ENCODE measurements around the gene CAPN8. TPM values are rescaled to one million over a fixed set of nuclear protein-coding genes. Genes with fewer than 3 reads are reported as not detected.
A peak's percentile ranks its signal among the peaks of the same experiment; 100 is the strongest.

CAPN8 gene
- total RNA-seq, 2 experiments from 2014 or later = not detected

- ATAC-seq = no peak
- peaks cover 40% of the 10 kb centered on the region for H3K4me1 Mint-ChIP-seq
- no peak overlapping the region for H3K4me3 Mint-ChIP-seq
- no peaks in the 10 kb centered on the region for H3K36me3 Mint-ChIP-seq (ENCODE audit: low read depth)
- H3K27ac Mint-ChIP-seq = no peak overlapping the region
- intact Hi-C loops (cut with DNase I, micrococcal nuclease) = no loop called here
- no peaks in the 10 kb centered on the region for H3K27me3 Mint-ChIP-seq
- ChIA-PET CTCF (interaction anchor here (0.8 to 3.5 kb wide), 4 partner anchors 11 to 361 kb away, joined by 3 to 22 read pairs (median 7); no protein-coding TSS in a partner anchor), POLR2A (no interaction called here)
- no peaks in the 10 kb centered on the region for H3K9me3 Mint-ChIP-seq (ENCODE audit: low read depth)
- no peak for DNase-seq
Observed at GRCh38 chr1:223709598-223709997, 44.1 kb upstream of the CAPN8 start.

- no peaks in the 10 kb centered on the region for H3K9me3 Mint-ChIP-seq (ENCODE audit: low read depth)
- no peaks in the 10 kb centered on the region for H3K27me3 Mint-ChIP-seq
- H3K4me3 Mint-ChIP-seq = no peak overlapping the region
- intact Hi-C loops (cut with DNase I, micrococcal nuclease) = no loop called here
- ATAC-seq (no peak), DNase-seq (no peak)
- peaks cover 34% of the 10 kb centered on the region for H3K4me1 Mint-ChIP-seq
- ChIA-PET POLR2A (no interaction called here), CTCF (interaction anchor here (0.8 to 3.5 kb wide), 4 partner anchors 10 to 360 kb away, joined by 3 to 22 read pairs (median 7); no protein-coding TSS in a partner anchor)
- peak overlapping the region; percentile 20 for H3K27ac Mint-ChIP-seq
- H3K36me3 Mint-ChIP-seq (ENCODE audit: low read depth) = no peaks in the 10 kb centered on the region
Observed at GRCh38 chr1:223708651-223709268, 43.3 kb upstream of the CAPN8 start.

GRCh38 chr1:223708001-223708359 lies 42.5 kb upstream of the CAPN8 start:
- no peaks in the 10 kb centered on the region for H3K27me3 Mint-ChIP-seq
- no peak overlapping the region for H3K27ac Mint-ChIP-seq
- ATAC-seq (no peak), DNase-seq (no peak)
- no peak overlapping the region for H3K4me3 Mint-ChIP-seq
- H3K9me3 Mint-ChIP-seq (ENCODE audit: low read depth) = no peaks in the 10 kb centered on the region
- intact Hi-C loops (cut with DNase I, micrococcal nuclease) = no loop called here
- H3K4me1 Mint-ChIP-seq = peaks cover 35% of the 10 kb centered on the region
- no peaks in the 10 kb centered on the region for H3K36me3 Mint-ChIP-seq (ENCODE audit: low read depth)
- ChIA-PET CTCF (interaction anchor here (1.0 to 3.5 kb wide), 4 partner anchors 9 to 137 kb away, joined by 3 to 22 read pairs (median 7); no protein-coding TSS in a partner anchor), POLR2A (no interaction called here)

DNA sequence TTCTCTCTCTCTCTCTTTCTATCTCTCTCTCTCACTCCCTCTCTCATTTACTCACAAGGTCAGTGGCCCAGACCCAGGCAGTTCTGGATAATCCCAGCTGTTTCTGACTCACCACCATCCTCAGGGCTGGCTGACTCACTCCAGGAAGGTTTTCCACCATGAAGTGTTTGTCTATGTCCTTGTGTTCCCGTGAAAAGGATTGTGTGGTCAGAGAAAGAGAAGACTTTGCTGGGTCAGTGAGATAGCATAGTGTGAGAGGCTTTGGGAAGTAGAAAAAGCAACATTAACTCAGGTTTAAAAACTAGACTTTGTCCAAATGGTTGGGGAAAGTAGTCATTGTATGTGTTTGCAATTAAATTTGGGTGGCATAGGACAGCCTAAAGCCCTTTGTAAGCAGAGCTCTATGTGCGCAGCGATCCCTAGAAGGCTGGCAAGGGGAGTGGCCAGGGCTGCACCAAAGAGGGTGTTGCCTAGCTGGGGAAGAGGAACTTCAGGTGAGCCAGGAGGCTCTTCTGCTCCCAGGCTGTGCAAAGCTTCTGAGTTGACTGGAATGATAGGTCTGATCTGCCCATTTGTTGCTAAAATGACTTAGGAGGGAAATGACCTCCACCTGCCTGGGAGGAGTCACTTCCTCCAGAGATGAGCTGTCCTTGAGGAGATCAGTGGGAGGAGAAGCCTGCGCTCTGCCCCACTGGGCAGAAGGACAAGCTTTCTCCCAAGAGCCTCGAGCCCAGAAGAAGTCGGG lies 41.9 kb upstream of the CAPN8 start:
- ATAC-seq (peak; percentile 50), DNase-seq (peak; percentile 49)
- CTCF ChIA-PET = interaction anchor here (1.0 to 3.5 kb wide), 4 partner anchors 8 to 138 kb away, joined by 3 to 22 read pairs (median 7); no protein-coding TSS in a partner anchor
- intact Hi-C loops (cut with DNase I, micrococcal nuclease) = no loop called here
- Mint-ChIP-seq H3K4me1 (peaks cover 39% of the 10 kb centered on the region), H3K27me3 (no peaks in the 10 kb centered on the region), H3K9me3 (ENCODE audit: low read depth) (no peaks in the 10 kb centered on the region), H3K27ac (no peak overlapping the region), H3K36me3 (ENCODE audit: low read depth) (no peaks in the 10 kb centered on the region), H3K4me3 (no peak overlapping the region)
- POLR2A ChIA-PET = no interaction called here

DNA sequence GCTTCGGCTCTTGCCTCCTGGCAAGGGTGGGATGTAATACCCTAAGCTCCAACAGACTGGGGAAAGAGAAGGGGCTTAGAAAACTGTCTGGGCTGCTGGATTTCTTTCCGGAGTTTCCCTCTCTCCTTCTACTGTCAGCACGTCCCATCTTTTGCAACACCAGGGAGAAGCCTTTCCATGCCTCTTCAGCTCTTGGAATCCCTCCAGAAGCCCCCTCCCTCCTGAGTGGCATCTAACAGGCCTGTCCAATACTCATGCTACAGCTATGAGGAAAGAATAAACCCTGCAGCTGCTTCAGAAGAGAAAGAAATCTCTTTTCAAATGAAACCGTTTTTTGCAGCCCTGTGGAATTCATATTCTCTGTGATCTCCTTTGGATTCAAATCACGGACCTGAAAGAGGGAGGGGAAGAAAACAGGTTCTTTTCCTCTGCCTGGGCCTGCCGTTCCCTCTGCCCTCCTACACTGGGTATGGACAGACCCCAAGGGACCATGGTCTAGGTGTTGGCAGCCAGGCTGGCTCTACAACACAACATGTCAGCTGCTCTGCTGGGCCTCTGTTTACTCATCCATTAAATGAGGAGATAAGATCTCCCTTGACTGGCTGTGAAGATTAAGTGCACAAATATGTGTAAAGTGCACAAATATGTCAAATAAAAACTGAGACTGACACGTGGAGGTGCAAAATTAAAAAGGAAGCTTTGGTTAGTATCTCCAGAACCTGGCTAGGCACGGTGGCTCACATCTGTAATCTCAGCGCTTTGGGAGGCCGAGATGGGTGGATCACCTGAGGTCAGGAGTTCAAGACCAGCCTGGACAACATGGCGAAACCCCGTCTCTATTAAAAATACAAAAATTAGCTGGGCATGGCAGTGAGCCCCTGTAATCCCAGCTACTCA lies 40.8 kb upstream of the CAPN8 start:
- Mint-ChIP-seq H3K27me3 (no peaks in the 10 kb centered on the region), H3K4me1 (peaks cover 43% of the 10 kb centered on the region), H3K9me3 (ENCODE audit: low read depth) (no peaks in the 10 kb centered on the region), H3K27ac (no peak overlapping the region), H3K4me3 (no peak overlapping the region), H3K36me3 (ENCODE audit: low read depth) (no peaks in the 10 kb centered on the region)
- CTCF ChIA-PET = interaction anchor here (0.6 to 3.5 kb wide), 7 partner anchors 7 to 137 kb away, joined by 3 to 22 read pairs (median 3); no protein-coding TSS in a partner anchor
- ATAC-seq (no peak), DNase-seq (no peak)
- POLR2A ChIA-PET = no interaction called here
- intact Hi-C loops (cut with DNase I, micrococcal nuclease) = no loop called here

GRCh38 chr1:223704921-223705878 lies 39.7 kb upstream of the CAPN8 start:
- ATAC-seq (no peak), DNase-seq (no peak)
- Mint-ChIP-seq H3K4me1 (peaks cover 47% of the 10 kb centered on the region), H3K27me3 (no peaks in the 10 kb centered on the region), H3K9me3 (ENCODE audit: low read depth) (no peaks in the 10 kb centered on the region), H3K4me3 (no peak overlapping the region), H3K27ac (no peak overlapping the region), H3K36me3 (ENCODE audit: low read depth) (no peaks in the 10 kb centered on the region)
- POLR2A ChIA-PET = interaction anchor here (0.5 kb wide), 1 partner anchor 770 kb away, joined by 5 read pairs; no protein-coding TSS in a partner anchor
- CTCF ChIA-PET = interaction anchor here (0.6 to 0.9 kb wide), 3 partner anchors 15 to 96 kb away, joined by 3 read pairs; no protein-coding TSS in a partner anchor
- intact Hi-C loops (cut with DNase I, micrococcal nuclease) = loop anchor here (5.0 kb wide), 4 partner anchors 127 to 1722 kb away; partner anchors contain the start of genes LBR (in 1 of the 2) and TP53BP2 (in 1 of the 2)

DNA sequence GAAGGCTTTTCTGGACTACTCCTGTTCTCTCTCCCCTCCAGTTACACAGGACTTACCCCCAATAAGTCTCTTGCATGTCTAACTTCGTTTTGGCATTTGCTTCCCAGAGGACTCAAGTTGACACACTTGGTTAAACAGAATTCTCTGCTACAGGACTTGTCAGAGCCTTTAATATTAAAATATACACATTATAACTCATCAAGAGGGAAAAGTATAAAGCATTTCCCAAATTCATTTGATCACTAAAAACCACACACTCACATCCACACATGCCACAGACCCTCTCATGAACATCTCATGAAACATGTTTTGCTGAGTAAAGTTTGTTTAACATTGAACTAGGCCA lies 38.1 kb upstream of the CAPN8 start:
- POLR2A ChIA-PET = no interaction called here

DNA sequence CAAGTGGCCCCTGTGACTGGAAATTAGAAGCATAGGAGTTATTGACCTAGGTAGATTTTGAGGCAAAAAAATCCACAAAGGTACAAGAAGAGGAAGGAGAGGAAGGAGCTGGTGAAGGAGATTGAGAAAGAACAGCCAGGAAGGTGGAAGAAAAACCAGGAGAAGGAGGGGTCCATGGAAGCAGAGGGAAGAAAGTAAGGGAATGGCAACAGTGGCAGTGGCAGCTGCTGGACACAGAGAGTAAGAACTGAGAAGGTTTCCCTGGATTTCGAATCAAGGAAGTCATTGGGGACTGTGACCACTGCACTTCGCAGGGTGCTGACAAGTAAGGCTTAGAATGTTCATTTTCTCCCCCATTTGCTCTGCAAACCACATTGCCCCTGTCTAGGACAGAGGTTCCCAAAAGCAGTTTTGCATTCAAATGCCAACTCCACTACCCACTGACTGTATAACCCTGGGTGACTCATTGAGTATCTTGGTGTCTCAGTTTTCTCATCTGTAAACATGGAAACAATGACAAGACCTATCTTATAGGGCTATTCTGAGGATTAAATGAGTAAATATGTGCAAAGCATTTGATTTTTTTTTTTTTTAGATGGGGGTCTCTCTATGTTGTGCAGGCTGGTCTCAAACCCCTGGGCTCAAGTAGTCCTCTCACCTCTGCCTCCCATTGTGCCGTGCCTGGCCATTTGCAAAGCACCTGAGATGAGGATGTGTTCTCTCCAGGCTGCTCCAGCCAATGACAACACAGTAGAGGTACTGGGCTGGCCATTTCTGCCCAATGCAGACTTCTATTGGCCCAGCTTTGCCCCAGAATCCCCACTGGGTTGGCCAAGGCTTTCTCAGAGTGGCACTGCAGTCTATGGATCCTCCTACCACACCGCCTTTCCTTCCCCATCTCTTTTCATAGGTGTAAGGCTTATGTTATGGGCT lies 37.5 kb upstream of the CAPN8 start:
- intact Hi-C loops (cut with DNase I, micrococcal nuclease) = loop anchor here (1.0 to 5.0 kb wide), 6 partner anchors 23 to 1724 kb away; partner anchors contain the start of genes LBR (in 1 of the 2) and TP53BP2 (in 1 of the 2)
- Mint-ChIP-seq H3K4me1 (peaks cover 47% of the 10 kb centered on the region), H3K27me3 (peaks cover 4% of the 10 kb centered on the region), H3K27ac (peak overlapping the region; percentile 6), H3K36me3 (ENCODE audit: low read depth) (no peaks in the 10 kb centered on the region), H3K9me3 (ENCODE audit: low read depth) (no peaks in the 10 kb centered on the region), H3K4me3 (no peak overlapping the region)
- ChIA-PET CTCF (interaction anchor here (2.2 kb wide), 1 partner anchor 9 kb away, joined by 5 read pairs; the partner anchor contains the start of gene CAPN2), POLR2A (no interaction called here)
- peak; percentile 41 for DNase-seq
- peak; percentile 64 for ATAC-seq

More for the DNA sequence above, 38.1 kb upstream of the CAPN8 start:
- Mint-ChIP-seq H3K9me3 (ENCODE audit: low read depth) (no peaks in the 10 kb centered on the region), H3K27me3 (peaks cover 4% of the 10 kb centered on the region), H3K4me1 (peaks cover 49% of the 10 kb centered on the region), H3K27ac (peak overlapping the region; percentile 11), H3K36me3 (ENCODE audit: low read depth) (no peaks in the 10 kb centered on the region), H3K4me3 (no peak overlapping the region)
- CTCF ChIA-PET = interaction anchor here (2.2 kb wide), 1 partner anchor 9 kb away, joined by 5 read pairs; the partner anchor contains the start of gene CAPN2
- intact Hi-C loops (cut with DNase I, micrococcal nuclease) = loop anchor here (1.0 to 5.0 kb wide), 6 partner anchors 23 to 1724 kb away; partner anchors contain the start of genes LBR (in 1 of the 2) and TP53BP2 (in 1 of the 2)
- DNase-seq (no peak), ATAC-seq (no peak)

DNA sequence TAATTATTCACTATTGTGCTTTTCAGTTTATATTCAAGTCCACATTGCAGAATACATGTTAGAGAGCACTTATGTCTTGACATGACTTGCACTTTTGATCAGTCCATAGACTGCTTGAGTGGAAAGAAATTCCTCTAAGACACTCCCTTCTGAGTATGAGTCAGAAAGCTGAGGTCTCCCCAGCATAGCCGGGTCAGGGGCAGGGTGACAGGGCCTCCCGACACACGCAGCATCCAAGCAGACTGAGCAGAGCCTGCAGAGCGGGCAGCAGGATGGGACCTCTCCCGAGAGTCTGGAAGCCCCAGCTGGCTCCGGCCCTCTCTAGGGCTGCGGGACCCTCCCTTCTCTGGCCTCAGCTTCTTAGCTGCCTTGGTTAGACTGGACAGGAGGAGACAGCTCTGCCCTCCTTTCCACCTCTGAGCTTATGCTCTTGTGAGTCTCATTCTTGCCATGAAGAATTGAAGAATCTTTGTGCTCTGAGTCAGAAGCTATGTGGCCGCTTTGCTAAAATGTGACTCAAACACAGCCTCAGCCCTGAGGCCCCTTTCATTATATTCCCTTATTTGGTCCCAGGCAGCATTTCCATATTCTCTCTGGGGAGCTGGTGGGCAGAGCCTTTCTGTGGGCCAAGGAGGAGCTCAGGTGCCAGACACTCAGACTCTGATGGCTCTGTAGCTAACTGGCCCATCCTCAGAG lies 35.6 kb upstream of the CAPN8 start:
- ChIA-PET POLR2A (interaction anchor here (0.6 to 1.4 kb wide), 5 partner anchors 48 to 714 kb away, joined by 3 to 5 read pairs (median 3); no protein-coding TSS in a partner anchor), CTCF (interaction anchor here (0.8 to 4.1 kb wide), 8 partner anchors 16 to 633 kb away, joined by 3 to 95 read pairs (median 3); no protein-coding TSS in a partner anchor)
- DNase-seq (peak; percentile 59), ATAC-seq (peak; percentile 75)
- Mint-ChIP-seq H3K4me1 (peaks cover 34% of the 10 kb centered on the region), H3K27me3 (peaks cover 4% of the 10 kb centered on the region), H3K27ac (peak overlapping the region; percentile 55), H3K4me3 (no peak overlapping the region), H3K36me3 (ENCODE audit: low read depth) (no peaks in the 10 kb centered on the region), H3K9me3 (ENCODE audit: low read depth) (no peaks in the 10 kb centered on the region)
- intact Hi-C loops (cut with DNase I, micrococcal nuclease) = loop anchor here (1.0 to 5.0 kb wide), 5 partner anchors 131 to 1726 kb away; partner anchors contain the start of genes LBR (in 1 of the 2) and TP53BP2 (in 1 of the 2)

Data from activated CD4-positive, alpha-beta T cell treated with anti-CD3 and anti-CD28 coated beads for 36 hours (primary cell).